Astrocyte of the spinal cord (primary cell): Measurements from ENCODE around the gene COA1.

Source experiments
- DNase-seq: peaks from one replicate; pipeline ENCODE4 v3.0.0; 2011; ENCODE audit warnings: low read depth, low spot score
- H3K4me3 ChIP-seq: 2 replicates; pipeline ENCODE4 v1.5.1; 2011; ENCODE audit warnings: low read depth, mild to moderate bottlenecking, low read length, moderate library complexity
- CTCF ChIP-seq: IDR thresholded peaks from 2 replicates; pipeline ENCODE4 v1.5.1; 2012; ENCODE audit warnings: low read depth, mild to moderate bottlenecking, low read length, inconsistent platforms
- in situ Hi-C: cut with HindIII; loops from 2 replicates; pipeline ENCODE4 v1.10.0; 2017; ENCODE audit warnings: low sequenced_read_pairs

Gene COA1

DNA sequence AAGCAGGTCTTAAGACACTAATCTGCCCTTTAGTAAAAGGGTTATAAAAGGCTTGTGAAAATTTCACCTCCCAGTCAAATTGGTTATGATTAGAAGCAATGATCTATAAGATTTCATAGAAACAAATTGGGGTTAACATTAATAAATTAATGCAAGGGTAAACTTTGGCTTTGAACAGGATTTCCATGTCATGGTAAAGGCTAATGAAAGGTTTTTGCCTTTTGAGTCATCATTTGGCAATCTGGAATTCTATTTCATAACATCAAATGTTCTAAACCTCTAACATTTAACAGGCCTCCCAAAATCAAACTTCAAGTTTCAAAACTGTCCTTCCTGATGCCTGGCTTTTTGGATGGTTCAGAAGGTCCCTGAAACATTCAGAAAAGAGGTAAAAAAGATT, 62.4 kb downstream of the COA1 start:
- in situ Hi-C loops, result no loop called here
- no peak for DNase-seq
- TF ChIP-seq CTCF, result no peak
- no peak overlapping the region for H3K4me3 ChIP-seq

DNA sequence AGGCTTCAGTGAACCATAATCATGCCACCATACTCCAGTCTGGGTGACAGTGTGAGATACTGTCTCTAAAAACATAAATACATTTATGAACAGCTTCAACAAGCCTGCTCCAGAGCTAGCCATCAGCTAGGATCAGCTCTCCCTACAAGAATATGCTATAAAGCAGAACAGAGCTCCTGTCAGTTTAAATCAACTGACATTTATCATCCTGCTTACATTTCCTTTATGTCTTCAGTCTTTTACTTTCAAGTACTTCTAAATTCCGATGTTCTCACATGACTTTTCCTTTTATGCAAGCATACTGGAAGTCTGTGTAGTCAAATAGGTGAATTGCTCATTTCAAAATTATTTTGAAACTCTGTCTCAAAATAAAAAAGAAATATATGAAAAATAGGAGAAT, 64.6 kb downstream of the COA1 start:
- in situ Hi-C loops, result no loop called here
- TF ChIP-seq CTCF, result no peak
- H3K4me3 ChIP-seq, result no peak overlapping the region
- no peak for DNase-seq

DNA sequence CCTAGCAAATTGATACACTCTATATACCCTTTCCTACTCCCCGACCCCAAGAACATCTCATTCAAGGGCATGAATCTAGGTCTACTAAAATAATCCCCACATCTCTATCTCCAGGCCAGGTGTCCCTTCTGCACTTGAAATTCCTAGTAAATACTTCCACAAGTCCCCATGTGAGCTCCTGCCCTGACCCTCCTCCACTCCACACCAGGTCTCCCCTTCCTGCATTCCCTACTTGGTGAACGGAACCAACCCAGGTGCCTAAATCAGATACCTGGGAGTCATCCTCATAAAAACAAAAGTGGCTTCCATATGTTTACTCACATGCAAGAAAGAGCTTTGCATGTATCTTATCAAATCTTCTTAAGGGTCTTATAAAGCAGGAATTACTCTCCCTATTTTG, 69.2 kb downstream of the COA1 start:
- H3K4me3 ChIP-seq, result no peak overlapping the region
- in situ Hi-C loops, result no loop called here
- TF ChIP-seq CTCF, result no peak
- DNase-seq, result no peak

GRCh38 chr7:43659549-43659896, 69.8 kb downstream of the COA1 start:
- no peak for TF ChIP-seq CTCF
- DNase-seq, result no peak
- in situ Hi-C loops, result no loop called here
- H3K4me3 ChIP-seq, result no peak overlapping the region

DNA sequence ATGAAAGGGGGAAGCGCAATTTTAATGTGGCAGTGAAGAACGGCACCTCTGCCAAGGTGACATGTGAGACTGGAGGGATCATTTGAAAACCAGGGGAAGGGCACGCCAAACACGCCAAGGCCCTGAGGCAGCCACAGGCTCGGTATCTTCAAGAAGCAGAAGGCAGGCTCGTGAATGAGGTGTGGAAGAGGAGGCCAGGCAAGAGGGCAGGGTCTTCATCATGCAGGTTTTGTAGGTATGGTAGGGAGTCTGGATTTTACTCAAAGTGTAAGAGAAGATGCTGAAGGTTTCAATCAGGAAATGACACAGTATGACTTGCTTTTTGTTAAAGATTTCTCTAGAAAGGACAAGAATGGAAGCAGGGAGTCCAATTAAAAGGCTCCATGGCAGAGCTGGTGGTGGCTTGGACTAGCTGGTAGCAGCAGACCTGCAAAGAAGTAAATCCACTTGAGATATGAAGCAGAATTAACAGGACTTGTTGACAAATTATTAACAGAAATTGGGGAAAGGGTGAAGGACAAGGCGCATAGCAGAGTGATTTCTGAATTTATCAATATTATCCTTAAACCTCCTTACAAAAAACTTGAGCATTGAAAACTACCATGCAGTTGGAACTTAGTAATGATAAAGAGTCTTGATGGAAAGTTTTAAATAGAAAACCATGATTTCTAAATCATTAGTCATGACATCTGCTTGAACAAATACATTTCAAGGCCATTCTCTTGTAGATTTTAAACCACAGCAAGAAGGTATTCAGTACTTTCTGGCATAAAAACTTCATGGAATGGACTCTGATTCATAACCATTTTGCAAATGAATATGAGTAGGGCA, 70.4 kb downstream of the COA1 start:
- TF ChIP-seq CTCF, result no peak
- H3K4me3 ChIP-seq, result no peak overlapping the region
- in situ Hi-C loops, result no loop called here
- DNase-seq, result peak; percentile 89

DNA sequence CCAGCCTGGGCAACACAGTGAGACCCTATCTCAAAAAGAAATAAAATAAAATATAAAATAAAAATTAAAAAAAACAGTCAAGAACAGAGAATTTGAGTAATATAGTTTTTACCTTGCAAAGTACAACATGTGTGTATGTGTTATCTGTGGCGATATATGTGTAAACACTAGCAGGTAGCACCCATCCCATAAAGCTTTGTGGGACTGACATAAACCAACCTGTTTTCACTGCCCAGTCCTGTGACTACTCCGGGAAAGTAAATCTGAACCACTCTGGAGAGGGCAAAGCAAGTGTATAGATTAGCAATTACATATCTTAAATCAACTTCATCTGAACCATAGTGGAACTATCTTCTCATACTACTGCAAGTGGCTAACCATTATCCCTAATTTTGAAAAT, 72.3 kb downstream of the COA1 start:
- TF ChIP-seq CTCF, result no peak
- DNase-seq, result no peak
- in situ Hi-C loops, result no loop called here

More for the DNA sequence above, 72.3 kb downstream of the COA1 start:
- H3K4me3 ChIP-seq, result no peak overlapping the region
